GM19193 (cell line): ENCODE results near the gene SLC10A7.

ENCODE experiments used
- POLR2A ChIP-seq: IDR thresholded peaks from 4 replicates; pipeline ENCODE4 v1.6.1; 2011; ENCODE audit not compliant: insufficient read depth, insufficient read length; ENCODE audit errors: extremely low read depth

The SLC10A7 gene

DNA sequence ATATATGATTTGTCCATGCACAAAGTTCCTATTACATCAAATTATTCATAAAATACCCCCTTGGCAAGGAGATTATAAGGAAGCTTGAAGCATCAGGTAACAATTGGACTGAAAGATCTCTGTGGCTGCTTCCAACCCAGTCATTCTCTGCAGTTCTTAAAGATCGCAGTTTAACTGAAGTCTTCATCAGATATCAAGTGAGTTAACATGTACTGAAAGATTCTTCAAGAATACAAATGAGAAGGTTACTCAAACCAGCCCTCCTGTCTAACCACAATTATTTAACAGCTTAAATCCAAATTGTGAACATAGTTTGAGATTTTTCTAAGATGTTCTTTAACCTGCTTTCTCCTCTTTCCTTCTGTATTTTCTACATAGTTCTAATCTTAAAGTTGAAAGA lies 56.1 kb downstream of the SLC10A7 start:
- no peak for TF ChIP-seq POLR2A

DNA sequence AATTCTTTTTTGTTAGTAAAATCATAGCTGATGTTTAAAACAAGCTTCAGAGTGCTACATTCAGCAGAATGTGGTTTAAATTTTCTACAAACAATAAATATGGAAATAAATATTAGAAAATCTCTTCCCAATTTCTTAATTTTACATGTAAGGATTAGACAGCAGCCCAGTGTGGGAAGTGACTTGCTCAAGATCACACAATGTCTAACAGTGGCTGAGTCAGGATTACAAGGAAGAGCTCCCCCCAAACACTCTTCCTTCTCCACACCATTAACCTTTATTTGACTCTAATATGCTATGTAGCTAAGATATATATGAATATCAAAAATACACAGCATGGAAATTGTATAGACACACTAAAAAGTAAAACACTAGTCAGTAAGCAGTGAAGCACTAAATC lies 59.5 kb downstream of the SLC10A7 start:
- TF ChIP-seq POLR2A = no peak

DNA sequence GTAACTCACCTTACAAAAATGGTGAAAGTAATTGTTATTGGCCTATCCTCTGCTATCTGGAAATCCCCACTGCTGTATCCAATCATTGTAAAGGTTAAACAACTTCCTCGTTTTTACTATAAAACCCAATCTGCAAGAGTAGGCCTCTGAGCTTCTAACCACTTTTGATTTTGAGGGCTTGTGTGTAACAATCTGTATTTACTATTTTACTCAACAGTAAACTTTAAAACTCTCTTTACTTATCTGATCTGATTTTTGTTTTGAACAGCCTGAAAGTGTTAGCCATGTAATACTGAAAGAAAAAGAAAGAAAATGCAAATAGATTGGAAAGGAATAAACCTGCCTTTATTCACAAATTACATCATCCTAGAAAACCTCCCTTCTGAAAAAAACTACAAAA lies 63.1 kb downstream of the SLC10A7 start:
- TF ChIP-seq POLR2A = no peak

DNA sequence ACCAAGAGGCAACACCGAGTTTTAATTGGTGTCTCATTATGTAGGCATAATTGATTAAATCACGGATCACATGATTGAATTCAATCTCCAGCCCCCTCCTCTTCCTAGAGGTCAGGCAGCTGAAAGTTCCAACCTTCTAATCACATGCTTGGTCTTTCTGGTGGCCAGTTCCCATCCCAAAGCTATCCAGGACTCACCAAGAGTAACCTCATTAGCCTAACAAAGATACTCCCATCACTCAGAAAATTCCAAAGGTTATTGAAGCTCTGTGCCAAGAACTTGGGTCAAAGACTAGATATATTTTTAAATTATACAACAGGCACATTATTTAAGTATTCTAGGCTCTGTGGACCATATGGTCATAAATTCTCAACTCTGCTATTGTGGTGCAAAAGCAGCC lies 65.1 kb downstream of the SLC10A7 start:
- TF ChIP-seq POLR2A = no peak

DNA sequence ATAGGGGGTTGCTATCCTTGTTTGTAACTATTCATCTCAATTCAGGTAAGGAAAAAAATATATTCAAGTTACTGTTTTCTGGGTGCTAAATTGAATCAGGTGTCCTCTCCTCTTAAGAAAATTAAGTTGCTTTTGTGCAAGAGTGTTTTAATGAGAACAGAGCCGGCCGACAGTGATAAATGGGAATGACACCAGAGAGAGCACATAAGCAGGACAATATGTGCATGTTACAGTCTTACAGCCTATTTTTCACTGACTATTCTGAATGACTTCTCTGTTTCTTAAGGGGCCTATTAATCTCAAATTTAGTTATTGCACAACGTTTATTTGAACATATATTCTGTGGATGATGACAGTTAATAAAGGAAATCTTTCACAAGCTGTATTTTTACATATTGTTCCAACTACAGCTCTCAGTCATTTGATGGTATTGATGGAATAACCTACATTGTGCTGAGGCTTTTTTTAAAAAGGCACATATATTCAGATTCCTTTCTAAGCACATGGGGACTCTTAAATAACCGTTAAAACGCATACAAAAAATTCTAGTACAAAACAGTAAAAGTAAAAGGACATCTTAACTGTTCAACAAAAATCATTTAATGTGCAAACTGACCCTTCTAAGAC lies 68.4 kb downstream of the SLC10A7 start:
- TF ChIP-seq POLR2A = no peak

DNA sequence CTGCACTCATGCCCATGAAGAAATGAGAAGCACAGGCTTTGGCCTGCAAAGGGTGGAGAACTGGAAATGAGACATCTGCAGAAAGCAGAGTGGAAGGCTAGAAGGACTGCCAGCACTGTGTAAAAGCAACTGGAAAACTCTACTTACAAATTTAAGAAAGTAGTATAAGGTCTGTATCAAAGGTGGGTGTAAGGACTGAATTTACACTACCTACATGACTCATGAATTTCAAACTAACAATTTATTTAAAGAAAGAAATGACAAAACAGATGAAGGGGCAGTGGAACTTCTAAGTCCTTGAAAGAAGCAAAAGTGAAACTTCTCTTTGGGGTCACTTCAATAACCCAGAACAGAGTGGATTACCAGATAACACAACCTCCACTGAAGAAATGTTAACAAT lies 71.2 kb downstream of the SLC10A7 start:
- no peak for TF ChIP-seq POLR2A

DNA sequence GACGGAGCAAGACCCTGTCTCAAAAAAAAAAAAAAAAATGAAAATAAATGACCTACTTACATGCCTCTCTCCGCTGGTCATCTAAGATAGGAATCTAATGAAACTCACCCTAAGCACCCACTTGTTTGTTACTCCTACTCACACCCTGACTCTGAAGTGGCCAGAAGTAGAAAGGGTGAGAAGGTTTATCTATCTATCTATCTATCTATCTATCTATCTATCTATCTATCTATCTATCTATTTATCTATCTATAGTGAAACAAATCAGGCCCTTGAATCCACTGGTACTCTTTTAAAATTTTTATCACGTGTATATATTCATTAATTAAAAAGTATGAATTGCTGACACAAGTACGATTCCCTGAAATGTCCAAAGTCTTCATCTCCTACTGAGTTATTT lies 75.2 kb downstream of the SLC10A7 start:
- no peak for TF ChIP-seq POLR2A

DNA sequence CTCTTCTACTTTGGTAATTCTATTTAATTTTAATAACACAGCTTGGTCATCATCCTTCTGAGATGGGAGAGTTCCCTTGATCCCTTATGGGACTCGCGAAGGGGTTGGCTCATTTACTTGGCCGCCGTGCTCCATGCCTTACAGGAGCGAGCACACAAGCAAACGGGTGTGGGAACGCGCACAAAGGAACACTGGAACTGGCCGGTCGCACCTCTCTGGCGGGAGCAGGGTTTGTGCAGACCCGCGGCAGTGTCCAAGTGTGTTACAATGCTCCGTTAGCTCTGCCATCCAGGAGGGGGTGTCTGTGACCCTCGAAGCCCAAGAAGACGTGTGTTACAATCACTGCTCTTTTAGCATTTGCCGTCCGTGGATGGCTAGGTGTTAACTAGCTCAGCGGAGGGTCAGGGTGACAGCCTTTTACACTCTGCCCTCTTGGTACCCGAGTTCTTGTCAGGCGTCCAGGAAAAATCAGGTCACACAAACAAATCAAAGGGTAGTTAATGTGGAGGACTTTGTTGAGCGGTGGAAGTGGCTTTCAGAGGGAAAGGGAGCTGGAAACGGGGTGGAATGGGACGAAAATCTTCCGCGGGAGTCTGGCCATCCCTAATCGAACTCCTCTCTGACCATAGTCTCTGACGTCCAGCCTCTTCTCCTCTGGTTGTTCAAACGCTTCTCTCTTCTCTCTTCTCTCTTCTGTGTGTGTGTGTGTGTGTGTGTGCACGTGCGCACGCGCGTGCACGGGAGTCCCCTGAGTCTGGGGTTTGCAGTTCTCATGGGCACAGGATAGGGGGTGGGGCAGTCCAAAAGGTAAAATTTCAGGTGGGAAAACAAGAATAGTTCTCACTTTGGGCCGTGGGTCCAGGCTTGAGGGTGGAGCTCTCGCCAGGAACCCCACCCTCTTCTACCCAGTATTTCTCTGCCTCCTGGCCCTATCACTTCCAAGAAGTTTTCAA lies 76.3 kb downstream of the SLC10A7 start:
- TF ChIP-seq POLR2A = no peak

DNA sequence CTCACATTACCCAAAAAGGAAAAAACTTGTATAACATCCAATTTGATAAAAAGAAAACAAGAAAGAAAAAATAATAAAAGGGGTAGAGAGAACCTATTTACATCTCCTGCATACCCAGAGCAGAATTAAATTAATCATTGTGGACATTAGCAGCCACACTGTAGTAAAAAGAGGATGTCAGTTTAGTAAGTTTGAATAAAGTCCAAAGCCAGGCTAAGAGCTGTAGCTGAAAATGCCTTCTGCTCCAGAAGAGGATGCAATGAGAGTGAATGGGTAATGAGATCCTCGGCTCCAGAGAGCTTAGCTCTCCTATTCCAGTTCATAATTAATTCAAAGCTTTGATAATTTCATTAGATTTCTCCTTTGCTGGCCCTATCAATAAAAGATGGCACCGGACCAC lies 78.2 kb downstream of the SLC10A7 start:
- no peak for TF ChIP-seq POLR2A

DNA sequence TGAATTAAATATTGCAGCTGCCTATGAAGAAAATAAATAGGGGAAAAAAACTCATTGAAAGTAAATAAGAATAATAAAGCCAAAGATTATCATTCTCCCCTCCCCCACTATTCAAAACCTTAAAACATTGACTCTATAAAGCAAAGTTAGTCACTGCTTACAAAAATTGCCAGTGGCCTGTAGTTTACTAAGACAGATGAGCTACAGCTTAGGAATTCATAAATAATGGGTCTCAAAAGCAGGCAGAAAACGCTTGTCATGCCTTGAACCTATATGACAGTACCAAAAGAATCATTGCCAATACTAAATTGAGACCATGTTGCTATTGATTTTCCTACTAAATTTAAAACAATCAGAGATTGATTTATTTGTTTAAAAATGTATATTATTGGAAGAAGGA lies 78.9 kb downstream of the SLC10A7 start:
- TF ChIP-seq POLR2A = no peak

DNA sequence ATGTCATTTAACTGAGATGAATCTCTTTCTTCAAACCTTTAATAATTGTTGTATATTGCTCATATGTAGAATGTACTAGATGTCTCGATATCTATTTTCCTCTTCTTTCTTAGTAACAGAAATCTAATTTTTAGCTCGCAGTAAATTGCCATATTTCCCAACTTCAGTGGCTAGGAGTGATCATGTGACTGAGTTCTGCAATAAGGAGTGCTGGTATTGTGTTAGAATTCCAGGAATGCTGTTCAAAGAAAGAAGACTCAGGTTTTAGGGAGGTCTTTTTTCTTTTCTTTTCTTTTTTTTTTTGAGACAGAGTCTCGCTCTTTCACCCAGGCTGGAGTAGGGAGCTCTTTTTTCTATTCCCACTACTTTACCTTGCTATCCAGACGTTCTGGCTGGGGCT lies 81.7 kb downstream of the SLC10A7 start:
- no peak for TF ChIP-seq POLR2A

DNA sequence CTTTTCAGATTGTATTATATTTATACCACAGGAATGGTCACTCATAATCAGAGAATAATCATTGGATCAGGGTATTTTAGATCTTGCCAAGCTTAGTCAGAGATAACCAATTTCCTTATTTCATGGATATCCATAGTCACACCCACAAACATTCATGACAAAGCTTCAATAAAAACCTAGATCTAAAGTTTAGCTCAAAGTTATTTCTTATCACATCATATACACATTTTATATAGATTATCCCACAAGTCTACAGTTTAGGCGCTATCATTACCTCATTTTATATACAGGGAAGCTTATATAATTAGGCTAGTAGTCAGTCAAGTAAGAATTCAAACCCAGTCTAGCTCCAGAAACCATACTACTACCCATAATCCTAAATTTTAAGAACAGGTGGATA lies 82.3 kb downstream of the SLC10A7 start:
- TF ChIP-seq POLR2A = no peak

DNA sequence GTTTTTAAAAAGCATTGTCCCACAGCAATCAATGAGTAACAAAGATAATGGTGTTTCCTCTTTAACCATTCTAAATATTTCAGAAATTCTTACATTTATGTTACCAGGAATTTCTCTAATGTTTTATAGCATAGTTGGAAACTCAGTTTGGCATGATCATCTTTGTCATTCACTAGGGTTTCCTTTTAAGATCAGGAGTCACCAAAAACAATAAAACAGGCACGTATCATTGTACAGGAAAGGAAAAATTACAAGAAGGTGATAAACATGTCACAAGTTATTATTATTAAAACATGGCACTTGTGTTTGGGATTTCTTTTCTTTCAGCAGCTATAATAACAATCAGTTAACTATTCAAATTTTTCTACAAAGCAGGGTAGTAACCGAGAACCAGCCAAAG lies 84.0 kb downstream of the SLC10A7 start:
- no peak for TF ChIP-seq POLR2A

DNA sequence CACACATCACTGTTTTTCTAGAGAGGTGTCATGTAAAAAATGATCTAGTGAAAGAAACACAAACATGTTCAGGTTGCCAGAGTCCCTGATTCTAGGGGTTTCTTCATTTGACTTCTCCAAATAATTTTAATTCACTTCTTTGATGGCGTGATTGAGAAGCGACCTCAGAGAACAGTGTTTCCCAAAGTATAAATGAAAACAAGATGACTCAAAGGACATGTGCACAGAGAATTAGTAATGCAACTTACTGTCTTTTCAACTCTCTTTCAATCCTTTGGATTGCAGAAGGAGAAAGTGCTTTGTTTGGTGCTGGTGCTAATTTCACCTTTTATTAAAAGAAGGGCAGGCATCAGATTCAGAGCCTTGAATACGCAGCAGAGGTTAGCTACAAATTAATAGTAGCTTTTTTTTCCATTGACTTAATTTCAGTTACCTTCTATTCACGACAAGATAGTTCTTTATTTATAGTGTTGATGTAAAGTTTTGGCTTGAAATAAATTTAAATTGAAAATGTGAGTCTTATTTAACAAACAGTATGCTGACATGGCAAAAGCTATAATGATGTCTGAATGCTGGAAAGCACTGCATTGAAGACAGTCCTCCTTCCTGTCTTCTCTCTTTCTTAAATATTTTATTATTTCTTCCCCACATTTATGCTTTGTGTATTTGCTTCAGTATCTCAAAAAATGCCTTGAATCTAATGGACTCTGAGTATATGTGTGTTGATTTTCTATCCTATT lies 85.1 kb downstream of the SLC10A7 start:
- TF ChIP-seq POLR2A = no peak

DNA sequence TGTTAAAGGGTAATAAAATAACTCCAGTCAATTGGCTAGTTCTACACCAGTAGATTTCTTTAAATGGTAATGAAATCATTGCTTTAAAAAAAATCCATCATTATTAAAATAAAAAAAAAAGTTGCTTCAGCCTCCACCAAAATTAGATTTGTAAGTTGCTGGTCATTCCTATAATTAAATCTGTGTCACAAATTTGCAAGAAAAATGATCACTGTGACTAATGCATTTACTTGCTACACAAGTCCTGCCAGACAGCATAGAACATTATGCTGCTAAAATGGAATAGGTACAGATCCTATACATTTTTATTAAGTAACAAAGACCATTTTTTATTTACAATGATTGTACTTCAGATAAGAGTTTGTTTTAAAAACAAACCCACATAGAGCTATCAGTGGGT lies 85.8 kb downstream of the SLC10A7 start:
- TF ChIP-seq POLR2A = no peak
